Right atrium auricular region (tissue), 2 donors: ENCODE measurements around the gene BMF. TPM values are rescaled to one million over a fixed set of nuclear protein-coding genes. Genes with fewer than 3 reads are reported as not detected.

Experiments used
- DNase-seq: peaks from one replicate; pipeline ENCODE4 v3.0.0-alpha.2; 2019; ENCODE audit warnings: low spot score
- H3K27ac ChIP-seq, 2 donors: fragments of 200-600 bp; sonication (generic); 1 replicate in 1 of 2; 2 replicates in 1 of 2; pipeline ENCODE4 v1.5.1; 2016 to 2019
- H3K27me3 ChIP-seq, 2 donors: fragments of 200-600 bp; sonication (generic); one replicate each; pipeline versions ENCODE4 v1.5.1 to v1.6.0; 2017 to 2019
- H3K36me3 ChIP-seq: fragments of 200-600 bp; sonication (generic); one replicate; pipeline ENCODE4 v1.5.1; 2016
- H3K4me1 ChIP-seq, 2 donors: fragments of 200-600 bp; sonication (generic); one replicate each; pipeline versions ENCODE4 v1.5.1 to v1.6.0; 2017 to 2019
- H3K4me3 ChIP-seq, 2 donors: fragments of 200-600 bp; sonication (generic); 1 replicate in 1 of 2; 2 replicates in 1 of 2; pipeline ENCODE4 v1.5.1; 2017 to 2019; ENCODE audit warnings: mild to moderate bottlenecking in 1 of 2, moderate library complexity in 1 of 2
- H3K9me3 ChIP-seq, 2 donors: fragments of 200-600 bp; sonication (generic); one replicate each; pipeline ENCODE4 v1.5.1; 2019
- total RNA-seq, 2 donors: library from RNA; depleted of rRNA; stranded (reverse); fragments of >200 nt; gene quantifications; one replicate each; pipeline ENCODE4 v1.1.0, GENCODE V29; 2016
- TF ChIP-seq, protein P1 (sequence below), 2 donors: fragments of 200-600 bp; sonication (generic); IDR thresholded peaks; one replicate each; pipeline ENCODE4 v1.5.1; 2019; ENCODE audit warnings: antibody characterized with exemption in 2 of 2

The BMF gene
- total RNA-seq, 2 donors from 2014 or later = 1.3 to 3.0 TPM

DNA sequence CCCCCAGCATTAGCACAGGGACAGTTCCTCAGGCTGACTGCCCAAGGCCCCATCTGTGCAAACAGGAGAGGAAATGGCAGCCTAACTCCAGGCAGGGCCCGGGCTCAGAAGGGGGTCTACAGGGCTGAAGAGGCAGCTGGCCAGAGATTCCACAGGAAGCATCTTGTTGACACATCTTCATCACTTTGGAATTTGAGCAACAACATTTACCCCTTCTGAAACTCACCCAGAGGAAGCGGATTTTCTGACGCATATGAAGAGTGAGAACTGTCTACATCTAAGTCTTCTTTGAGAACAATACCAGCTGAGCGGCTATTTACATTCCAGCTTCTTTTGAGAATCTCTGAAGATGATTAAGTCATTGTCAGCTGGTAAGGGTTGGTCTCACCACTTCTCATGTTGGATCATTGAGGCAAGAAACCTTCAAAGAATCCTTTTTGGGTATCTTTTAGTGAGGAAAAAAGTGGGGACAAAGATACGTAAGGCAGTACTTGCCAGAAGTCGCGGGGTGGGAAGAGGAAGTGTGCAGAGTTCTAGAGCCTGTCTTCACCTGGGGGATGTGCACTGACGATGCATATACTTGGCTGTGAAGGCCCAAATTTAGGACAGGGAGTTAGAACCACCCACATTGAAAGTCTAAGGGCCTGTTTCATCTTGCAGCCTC is 44.3 kb downstream of the BMF start:
- no peak overlapping the region for H3K4me3 ChIP-seq
- H3K27ac ChIP-seq = no peak overlapping the region
- no peaks in the 10 kb centered on the region for H3K27me3 ChIP-seq
- H3K9me3 ChIP-seq = no peaks in the 10 kb centered on the region
- H3K4me1 ChIP-seq = peaks cover 0 to 25% of the 10 kb centered on the region in 2 donors
- TF ChIP-seq, protein P1, sequence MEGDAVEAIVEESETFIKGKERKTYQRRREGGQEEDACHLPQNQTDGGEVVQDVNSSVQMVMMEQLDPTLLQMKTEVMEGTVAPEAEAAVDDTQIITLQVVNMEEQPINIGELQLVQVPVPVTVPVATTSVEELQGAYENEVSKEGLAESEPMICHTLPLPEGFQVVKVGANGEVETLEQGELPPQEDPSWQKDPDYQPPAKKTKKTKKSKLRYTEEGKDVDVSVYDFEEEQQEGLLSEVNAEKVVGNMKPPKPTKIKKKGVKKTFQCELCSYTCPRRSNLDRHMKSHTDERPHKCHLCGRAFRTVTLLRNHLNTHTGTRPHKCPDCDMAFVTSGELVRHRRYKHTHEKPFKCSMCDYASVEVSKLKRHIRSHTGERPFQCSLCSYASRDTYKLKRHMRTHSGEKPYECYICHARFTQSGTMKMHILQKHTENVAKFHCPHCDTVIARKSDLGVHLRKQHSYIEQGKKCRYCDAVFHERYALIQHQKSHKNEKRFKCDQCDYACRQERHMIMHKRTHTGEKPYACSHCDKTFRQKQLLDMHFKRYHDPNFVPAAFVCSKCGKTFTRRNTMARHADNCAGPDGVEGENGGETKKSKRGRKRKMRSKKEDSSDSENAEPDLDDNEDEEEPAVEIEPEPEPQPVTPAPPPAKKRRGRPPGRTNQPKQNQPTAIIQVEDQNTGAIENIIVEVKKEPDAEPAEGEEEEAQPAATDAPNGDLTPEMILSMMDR (IDR thresholded peaks at IDR 0.05) = no peak
- H3K36me3 ChIP-seq = no peaks in the 10 kb centered on the region
- DNase-seq = no peak

- Histone ChIP-seq H3K36me3 (no peaks in the 10 kb centered on the region), H3K27me3 (no peaks in the 10 kb centered on the region), H3K4me1 (peaks cover 0 to 17% of the 10 kb centered on the region in 2 donors), H3K27ac (peak overlapping the region in 1 of 2 donors; percentile 22), H3K4me3 (no peak overlapping the region), H3K9me3 (no peaks in the 10 kb centered on the region)
- TF ChIP-seq, protein P1 (IDR thresholded peaks at IDR 0.05) = no peak
- no peak for DNase-seq
Measured at GRCh38 chr15:40063563-40064011, 45.1 kb downstream of the BMF start.

DNA sequence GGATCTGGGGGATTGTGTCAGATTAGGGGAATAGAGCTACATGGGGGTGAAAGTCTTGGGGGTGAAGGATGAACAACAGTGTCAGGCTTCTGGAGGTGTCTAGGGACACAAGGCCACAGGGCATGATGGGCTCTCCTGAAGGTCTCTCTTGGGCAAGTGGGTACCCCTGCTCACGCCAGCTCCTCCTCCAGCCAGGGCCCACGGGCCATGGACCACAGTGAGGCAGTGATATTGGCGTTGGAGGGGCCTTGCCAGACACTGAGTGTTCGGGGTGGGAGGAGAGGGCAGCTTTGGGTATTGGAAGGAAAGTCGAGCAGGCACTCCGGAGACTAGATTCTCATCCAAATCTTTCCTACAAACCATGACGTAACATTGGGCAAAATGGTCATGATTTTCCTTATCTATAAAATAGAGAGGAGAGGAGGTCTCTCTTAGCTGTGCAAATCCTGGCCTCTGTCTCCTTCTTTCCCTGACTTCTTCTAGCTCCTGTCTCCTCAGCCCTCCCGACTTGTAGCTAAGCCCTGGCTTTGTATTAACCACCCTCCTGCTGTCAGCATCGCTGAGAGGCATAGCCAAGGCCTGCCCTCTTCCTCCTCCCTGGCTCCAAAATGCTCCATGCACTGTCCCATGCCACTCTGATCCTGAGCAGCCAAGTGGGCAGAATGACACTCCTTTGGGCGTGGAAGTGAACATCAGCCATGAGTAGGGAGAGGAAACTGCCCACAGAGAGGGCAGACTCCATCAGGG is 45.7 kb downstream of the BMF start:
- DNase-seq = no peak
- Histone ChIP-seq H3K27me3 (no peaks in the 10 kb centered on the region), H3K4me1 (peaks cover 0 to 11% of the 10 kb centered on the region in 2 donors), H3K36me3 (no peaks in the 10 kb centered on the region), H3K4me3 (no peak overlapping the region), H3K9me3 (no peaks in the 10 kb centered on the region), H3K27ac (peak overlapping the region in 1 of 2 donors; percentile 22)
- TF ChIP-seq, protein P1 (IDR thresholded peaks at IDR 0.05) = no peak

DNA sequence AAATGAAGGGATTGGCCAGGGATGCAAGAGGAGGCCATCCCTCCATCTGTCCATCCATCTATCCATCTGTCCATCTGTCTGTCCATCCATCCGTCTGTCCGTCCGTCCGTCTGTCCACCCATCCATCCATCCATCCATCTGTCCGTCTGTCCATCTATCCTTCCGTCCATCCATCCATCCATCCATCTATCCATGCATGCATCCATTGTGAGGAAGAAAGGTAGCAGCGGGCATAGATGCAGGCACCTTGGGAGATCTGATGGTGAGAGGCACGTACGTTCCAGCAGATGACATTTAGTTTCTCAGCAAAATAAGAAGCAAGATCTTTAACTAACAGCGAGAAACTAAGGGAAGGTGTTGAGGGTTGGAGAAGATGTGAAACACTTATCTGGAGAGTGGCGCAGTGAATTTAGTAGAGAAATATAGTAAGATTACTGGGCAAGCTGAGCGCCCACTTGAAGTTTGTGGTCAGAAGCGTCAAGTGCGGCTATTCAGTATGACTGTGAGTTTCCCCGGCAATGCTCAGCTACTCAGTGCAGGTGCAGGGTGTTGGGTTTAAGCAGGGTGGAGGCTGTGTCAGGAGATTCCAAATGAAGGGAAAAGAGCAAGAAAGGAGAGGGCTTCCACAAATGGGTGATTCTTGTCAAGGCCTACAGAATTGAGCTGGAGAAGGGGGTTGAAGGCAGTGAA is 47.3 kb downstream of the BMF start:
- Histone ChIP-seq H3K27ac (no peak overlapping the region), H3K4me3 (no peak overlapping the region), H3K4me1 (peaks cover 0 to 12% of the 10 kb centered on the region in 2 donors), H3K27me3 (no peaks in the 10 kb centered on the region), H3K9me3 (no peaks in the 10 kb centered on the region), H3K36me3 (no peaks in the 10 kb centered on the region)
- TF ChIP-seq, protein P1 (IDR thresholded peaks at IDR 0.05) = no peak
- no peak for DNase-seq

- no peak for DNase-seq
- TF ChIP-seq, protein P1 (IDR thresholded peaks at IDR 0.05) = no peak
Measured at GRCh38 chr15:40060236-40060961, 48.3 kb downstream of the BMF start.

More at GRCh38 chr15:40060236-40060961, 48.3 kb downstream of the BMF start:
- Histone ChIP-seq H3K9me3 (no peaks in the 10 kb centered on the region), H3K27me3 (no peaks in the 10 kb centered on the region), H3K36me3 (no peaks in the 10 kb centered on the region), H3K27ac (no peak overlapping the region), H3K4me1 (peaks cover 0 to 22% of the 10 kb centered on the region in 2 donors), H3K4me3 (no peak overlapping the region)
